Liver (tissue), 9 donors: Measurements from ENCODE around the gene SALL1. TPM values are rescaled to one million over a fixed set of nuclear protein-coding genes. Genes with fewer than 3 reads are reported as not detected.

Experiments
- DNase-seq: peaks from one replicate; pipeline ENCODE4 v3.0.0-alpha.2; 2017; ENCODE audit warnings: low spot score
- H3K27ac ChIP-seq, 2 donors: one replicate each; pipeline ENCODE4 v1.7.0; 2013; ENCODE audit warnings: inconsistent platforms in 2 of 2, low read length in 2 of 2, control low read depth in 1 of 2, low read depth in 1 of 2, mild to moderate bottlenecking in 1 of 2
- H3K27me3 ChIP-seq, 4 donors: one replicate each; pipeline versions ENCODE4 v1.6.1 to v1.7.0; 2013; ENCODE audit warnings: low read length in 3 of 4, inconsistent platforms in 1 of 4, mild to moderate bottlenecking in 1 of 4, moderate library complexity in 1 of 4; ENCODE audit not compliant: control insufficient read depth in 4 of 4, insufficient read depth in 4 of 4
- H3K36me3 ChIP-seq, 4 donors: one replicate each; pipeline versions ENCODE4 v1.6.1 to v1.7.0; 2013; ENCODE audit warnings: low read length in 3 of 4, mild to moderate bottlenecking in 3 of 4, low read depth in 1 of 4, moderate library complexity in 1 of 4; ENCODE audit not compliant: control insufficient read depth in 4 of 4, insufficient read depth in 3 of 4
- H3K4me1 ChIP-seq, 4 donors: one replicate each; pipeline versions ENCODE4 v1.6.1 to v1.7.0; 2013; ENCODE audit warnings: low read length in 3 of 4, mild to moderate bottlenecking in 3 of 4, moderate library complexity in 1 of 4; ENCODE audit not compliant: control insufficient read depth in 4 of 4, insufficient read depth in 4 of 4
- H3K4me3 ChIP-seq, 3 donors: one replicate each; pipeline versions ENCODE4 v1.6.1 to v1.7.0; 2013; ENCODE audit warnings: low read length in 3 of 3, control low read depth in 1 of 3, low read depth in 1 of 3, mild to moderate bottlenecking in 1 of 3
- H3K9ac ChIP-seq, 2 donors: one replicate each; pipeline ENCODE4 v1.7.0; 2013; ENCODE audit warnings: low read length in 2 of 2, mild to moderate bottlenecking in 2 of 2, moderate library complexity in 2 of 2, control low read depth in 1 of 2, low read depth in 1 of 2
- H3K9me3 ChIP-seq, 4 donors: one replicate each; pipeline versions ENCODE4 v1.6.1 to v1.7.0; 2013; ENCODE audit warnings: low read length in 3 of 4; ENCODE audit not compliant: control insufficient read depth in 4 of 4
- EGR1 ChIP-seq, 2 donors: IDR thresholded peaks; 2 replicates each; pipeline ENCODE4 v1.6.1; 2016 to 2018; ENCODE audit warnings: antibody characterized with exemption in 2 of 2, low read depth in 2 of 2
- FOXA1 ChIP-seq: IDR thresholded peaks from 2 replicates; pipeline ENCODE4 v1.6.1; 2016; ENCODE audit warnings: antibody characterized with exemption
- FOXA2 ChIP-seq: IDR thresholded peaks from 2 replicates; pipeline ENCODE4 v1.6.1; 2016; ENCODE audit warnings: antibody characterized with exemption
- GABPA ChIP-seq, 2 donors: IDR thresholded peaks in 1 of 2; conservative IDR thresholded peaks in 1 of 2; 2 replicates each; pipeline ENCODE4 v1.6.1; 2016; ENCODE audit warnings: antibody characterized with exemption in 2 of 2, mild to moderate bottlenecking in 1 of 2, moderate library complexity in 1 of 2
- HNF4A ChIP-seq, 2 donors: conservative IDR thresholded peaks; 2 replicates each; pipeline ENCODE4 v1.6.1; 2016; ENCODE audit warnings: antibody characterized with exemption in 2 of 2, mild to moderate bottlenecking in 2 of 2
- HNF4G ChIP-seq: IDR thresholded peaks from 2 replicates; pipeline ENCODE4 v1.6.1; 2016; ENCODE audit warnings: antibody characterized with exemption
- JUND ChIP-seq, 2 donors: IDR thresholded peaks; 2 replicates each; pipeline ENCODE4 v1.6.1; 2016; ENCODE audit warnings: antibody characterized with exemption in 2 of 2
- MAX ChIP-seq: IDR thresholded peaks from 2 replicates; pipeline ENCODE4 v1.6.1; 2016; ENCODE audit warnings: antibody characterized with exemption
- NR2F2 ChIP-seq: IDR thresholded peaks from 2 replicates; pipeline ENCODE4 v1.6.1; 2016; ENCODE audit warnings: antibody characterized with exemption
- RAD21 ChIP-seq, 2 donors: IDR thresholded peaks; 2 replicates each; pipeline ENCODE4 v1.6.1; 2016; ENCODE audit warnings: antibody characterized with exemption in 2 of 2, mild to moderate bottlenecking in 2 of 2
- RXRA ChIP-seq, 2 donors: IDR thresholded peaks; 2 replicates each; pipeline ENCODE4 v1.6.1; 2017 to 2018; ENCODE audit warnings: antibody characterized with exemption in 2 of 2, mild to moderate bottlenecking in 1 of 2
- SP1 ChIP-seq: IDR thresholded peaks from 2 replicates; pipeline ENCODE4 v1.6.1; 2018; ENCODE audit warnings: antibody characterized with exemption, mild to moderate bottlenecking
- TAF1 ChIP-seq: conservative IDR thresholded peaks from 2 replicates; pipeline ENCODE4 v1.6.1; 2016; ENCODE audit warnings: antibody characterized with exemption, mild to moderate bottlenecking
- YY1 ChIP-seq: IDR thresholded peaks from 2 replicates; pipeline ENCODE4 v1.6.1; 2016; ENCODE audit warnings: antibody characterized with exemption, mild to moderate bottlenecking
- WGBS: extraction: QIAGEN DNeasy Blood & Tissue Kit; methylation state at CpG from one replicate; pipeline ENCODE4 v1.1.7; 2013; 5-methylcytosine and 5-hydroxymethylcytosine counted together
- polyA plus RNA-seq, 2 donors: library from polyadenylated mRNA; stranded (reverse) in 1 of 2; unstranded in 1 of 2; fragments of 200-250 nt in 1 of 2; fragments of >200 nt in 1 of 2; fragmentation: Nextera tagmentation in 1 of 2; extraction: Ambion mirVana in 1 of 2; gene quantifications; one replicate each; pipeline versions ENCODE4 v1.2.1 to v1.2.3, GENCODE V29; 2013 to 2015
- total RNA-seq, 2 donors: library from RNA; depleted of rRNA; stranded (reverse); fragments of >200 nt; gene quantifications; one replicate each; pipeline ENCODE4 v1.2.3, GENCODE V29; 2014
- TF ChIP-seq, protein P1 (sequence below): IDR thresholded peaks from 2 replicates; pipeline ENCODE4 v1.6.1; 2016; ENCODE audit warnings: antibody characterized with exemption
- TF ChIP-seq, protein P2 (sequence below): IDR thresholded peaks from 2 replicates; pipeline ENCODE4 v1.6.1; 2016; ENCODE audit warnings: antibody characterized with exemption
- TF ChIP-seq, protein P3 (sequence below): IDR thresholded peaks from 2 replicates; pipeline ENCODE4 v1.6.1; 2016; ENCODE audit warnings: antibody characterized with exemption, mild to moderate bottlenecking
- TF ChIP-seq, protein P4 (sequence below): fragments of 150-350 bp; IDR thresholded peaks from 2 replicates; pipeline ENCODE4 v1.5.1; 2017; ENCODE audit warnings: improper control_type of control experiment, low read depth, low read length; ENCODE audit not compliant: missing input control
- donor health status: healthy.
- donor health status: healthy.
- donor health status: healthy.
- donor health status: healthy.
- donor health status: healthy.

SALL1 gene
- total and polyA plus RNA-seq, 4 donors, result 1.8 to 13.4 (median 11.7) TPM

DNA sequence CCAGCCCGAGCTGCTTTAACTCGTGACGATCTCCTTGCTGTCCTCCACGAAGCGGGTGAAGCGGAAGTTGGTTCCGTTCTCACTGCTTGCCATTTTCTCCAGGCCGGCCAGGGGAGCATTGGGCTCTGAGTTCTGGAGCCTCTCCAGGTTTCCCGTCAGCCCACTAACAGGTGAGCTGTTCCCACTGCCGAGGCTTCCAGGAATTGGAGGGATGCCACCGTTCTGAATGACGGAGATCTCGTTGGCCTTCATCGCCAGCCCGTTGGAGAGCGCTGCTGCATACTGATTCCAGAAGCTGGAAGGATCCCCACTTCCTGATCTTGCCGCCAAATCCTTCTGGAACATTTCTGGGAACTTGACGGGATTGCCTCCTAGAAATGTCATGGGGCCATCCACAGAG, 14.0 kb downstream of the SALL1 start:
- TF ChIP-seq TAF1 (no peak), HNF4A (conservative IDR thresholded peaks at IDR 0.05) (peak in 1 of 2 donors; percentile 44), FOXA2 (no peak), EGR1 (IDR thresholded peaks at IDR 0.05; ENCODE audit: low read depth in 2 of 2) (no peak), NR2F2 (no peak), SP1 (no peak), MAX (peak; percentile 75), JUND (IDR thresholded peaks at IDR 0.05) (peak in 1 of 2 donors; percentile 28), GABPA (IDR thresholded peaks at IDR 0.05 in 1 of 2, conservative IDR thresholded peaks at IDR 0.05 in 1 of 2) (no peak), FOXA1 (no peak), HNF4G (no peak), RAD21 (IDR thresholded peaks at IDR 0.05) (peak in 1 of 2 donors; percentile 64), RXRA (IDR thresholded peaks at IDR 0.05) (peak in 1 of 2 donors; percentile 53), YY1 (peak; percentile 47)
- TF ChIP-seq, protein P1, sequence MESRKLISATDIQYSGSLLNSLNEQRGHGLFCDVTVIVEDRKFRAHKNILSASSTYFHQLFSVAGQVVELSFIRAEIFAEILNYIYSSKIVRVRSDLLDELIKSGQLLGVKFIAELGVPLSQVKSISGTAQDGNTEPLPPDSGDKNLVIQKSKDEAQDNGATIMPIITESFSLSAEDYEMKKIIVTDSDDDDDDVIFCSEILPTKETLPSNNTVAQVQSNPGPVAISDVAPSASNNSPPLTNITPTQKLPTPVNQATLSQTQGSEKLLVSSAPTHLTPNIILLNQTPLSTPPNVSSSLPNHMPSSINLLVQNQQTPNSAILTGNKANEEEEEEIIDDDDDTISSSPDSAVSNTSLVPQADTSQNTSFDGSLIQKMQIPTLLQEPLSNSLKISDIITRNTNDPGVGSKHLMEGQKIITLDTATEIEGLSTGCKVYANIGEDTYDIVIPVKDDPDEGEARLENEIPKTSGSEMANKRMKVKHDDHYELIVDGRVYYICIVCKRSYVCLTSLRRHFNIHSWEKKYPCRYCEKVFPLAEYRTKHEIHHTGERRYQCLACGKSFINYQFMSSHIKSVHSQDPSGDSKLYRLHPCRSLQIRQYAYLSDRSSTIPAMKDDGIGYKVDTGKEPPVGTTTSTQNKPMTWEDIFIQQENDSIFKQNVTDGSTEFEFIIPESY, result peak; percentile 32
- TF ChIP-seq, protein P2, sequence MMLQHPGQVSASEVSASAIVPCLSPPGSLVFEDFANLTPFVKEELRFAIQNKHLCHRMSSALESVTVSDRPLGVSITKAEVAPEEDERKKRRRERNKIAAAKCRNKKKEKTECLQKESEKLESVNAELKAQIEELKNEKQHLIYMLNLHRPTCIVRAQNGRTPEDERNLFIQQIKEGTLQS, result no peak
- TF ChIP-seq, protein P3, sequence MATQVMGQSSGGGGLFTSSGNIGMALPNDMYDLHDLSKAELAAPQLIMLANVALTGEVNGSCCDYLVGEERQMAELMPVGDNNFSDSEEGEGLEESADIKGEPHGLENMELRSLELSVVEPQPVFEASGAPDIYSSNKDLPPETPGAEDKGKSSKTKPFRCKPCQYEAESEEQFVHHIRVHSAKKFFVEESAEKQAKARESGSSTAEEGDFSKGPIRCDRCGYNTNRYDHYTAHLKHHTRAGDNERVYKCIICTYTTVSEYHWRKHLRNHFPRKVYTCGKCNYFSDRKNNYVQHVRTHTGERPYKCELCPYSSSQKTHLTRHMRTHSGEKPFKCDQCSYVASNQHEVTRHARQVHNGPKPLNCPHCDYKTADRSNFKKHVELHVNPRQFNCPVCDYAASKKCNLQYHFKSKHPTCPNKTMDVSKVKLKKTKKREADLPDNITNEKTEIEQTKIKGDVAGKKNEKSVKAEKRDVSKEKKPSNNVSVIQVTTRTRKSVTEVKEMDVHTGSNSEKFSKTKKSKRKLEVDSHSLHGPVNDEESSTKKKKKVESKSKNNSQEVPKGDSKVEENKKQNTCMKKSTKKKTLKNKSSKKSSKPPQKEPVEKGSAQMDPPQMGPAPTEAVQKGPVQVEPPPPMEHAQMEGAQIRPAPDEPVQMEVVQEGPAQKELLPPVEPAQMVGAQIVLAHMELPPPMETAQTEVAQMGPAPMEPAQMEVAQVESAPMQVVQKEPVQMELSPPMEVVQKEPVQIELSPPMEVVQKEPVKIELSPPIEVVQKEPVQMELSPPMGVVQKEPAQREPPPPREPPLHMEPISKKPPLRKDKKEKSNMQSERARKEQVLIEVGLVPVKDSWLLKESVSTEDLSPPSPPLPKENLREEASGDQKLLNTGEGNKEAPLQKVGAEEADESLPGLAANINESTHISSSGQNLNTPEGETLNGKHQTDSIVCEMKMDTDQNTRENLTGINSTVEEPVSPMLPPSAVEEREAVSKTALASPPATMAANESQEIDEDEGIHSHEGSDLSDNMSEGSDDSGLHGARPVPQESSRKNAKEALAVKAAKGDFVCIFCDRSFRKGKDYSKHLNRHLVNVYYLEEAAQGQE, result no peak
- TF ChIP-seq, protein P4, sequence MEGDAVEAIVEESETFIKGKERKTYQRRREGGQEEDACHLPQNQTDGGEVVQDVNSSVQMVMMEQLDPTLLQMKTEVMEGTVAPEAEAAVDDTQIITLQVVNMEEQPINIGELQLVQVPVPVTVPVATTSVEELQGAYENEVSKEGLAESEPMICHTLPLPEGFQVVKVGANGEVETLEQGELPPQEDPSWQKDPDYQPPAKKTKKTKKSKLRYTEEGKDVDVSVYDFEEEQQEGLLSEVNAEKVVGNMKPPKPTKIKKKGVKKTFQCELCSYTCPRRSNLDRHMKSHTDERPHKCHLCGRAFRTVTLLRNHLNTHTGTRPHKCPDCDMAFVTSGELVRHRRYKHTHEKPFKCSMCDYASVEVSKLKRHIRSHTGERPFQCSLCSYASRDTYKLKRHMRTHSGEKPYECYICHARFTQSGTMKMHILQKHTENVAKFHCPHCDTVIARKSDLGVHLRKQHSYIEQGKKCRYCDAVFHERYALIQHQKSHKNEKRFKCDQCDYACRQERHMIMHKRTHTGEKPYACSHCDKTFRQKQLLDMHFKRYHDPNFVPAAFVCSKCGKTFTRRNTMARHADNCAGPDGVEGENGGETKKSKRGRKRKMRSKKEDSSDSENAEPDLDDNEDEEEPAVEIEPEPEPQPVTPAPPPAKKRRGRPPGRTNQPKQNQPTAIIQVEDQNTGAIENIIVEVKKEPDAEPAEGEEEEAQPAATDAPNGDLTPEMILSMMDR, result no peak
- peaks cover 6 to 38% (median 24%) of the 10 kb centered on the region in 4 donors for H3K36me3 ChIP-seq
- no peak overlapping the region for H3K9ac ChIP-seq
- no peak for DNase-seq
- peaks cover 13 to 52% (median 35%) of the 10 kb centered on the region in 4 donors for H3K4me1 ChIP-seq
- no peaks in the 10 kb centered on the region for H3K27me3 ChIP-seq
- 51% methylated on average over 18 of the region's 18 CpGs for WGBS
- peak overlapping the region; percentile 44 to 66 for H3K27ac ChIP-seq
- H3K4me3 ChIP-seq, result no peak overlapping the region
- H3K9me3 ChIP-seq, result no peaks in the 10 kb centered on the region
